Ovary (tissue), 3 donors: ENCODE measurements around the gene ARPC2.

Experiments used
- CTCF ChIP-seq, 3 donors: fragments of 450-650 bp in 2 of 3; fragments of 200-600 bp in 1 of 3; IDR thresholded peaks; one replicate each; pipeline versions ENCODE4 v1.5.1 to v1.8.0; 2016 to 2022; ENCODE audit warnings: antibody characterized with exemption in 3 of 3, mild to moderate bottlenecking in 1 of 3
- EP300 ChIP-seq: sonication (generic); formaldehyde crosslinking; IDR thresholded peaks from one replicate; pipeline ENCODE4 v1.6.1; 2017; ENCODE audit warnings: antibody characterized with exemption
- POLR2A ChIP-seq: fragments of 450-650 bp; IDR thresholded peaks from one replicate; pipeline ENCODE4 v1.6.1; 2017; ENCODE audit warnings: antibody characterized with exemption, mild to moderate bottlenecking, moderate library complexity
- donor health status: DM: no; HTN: no; CAD: no.

DNA sequence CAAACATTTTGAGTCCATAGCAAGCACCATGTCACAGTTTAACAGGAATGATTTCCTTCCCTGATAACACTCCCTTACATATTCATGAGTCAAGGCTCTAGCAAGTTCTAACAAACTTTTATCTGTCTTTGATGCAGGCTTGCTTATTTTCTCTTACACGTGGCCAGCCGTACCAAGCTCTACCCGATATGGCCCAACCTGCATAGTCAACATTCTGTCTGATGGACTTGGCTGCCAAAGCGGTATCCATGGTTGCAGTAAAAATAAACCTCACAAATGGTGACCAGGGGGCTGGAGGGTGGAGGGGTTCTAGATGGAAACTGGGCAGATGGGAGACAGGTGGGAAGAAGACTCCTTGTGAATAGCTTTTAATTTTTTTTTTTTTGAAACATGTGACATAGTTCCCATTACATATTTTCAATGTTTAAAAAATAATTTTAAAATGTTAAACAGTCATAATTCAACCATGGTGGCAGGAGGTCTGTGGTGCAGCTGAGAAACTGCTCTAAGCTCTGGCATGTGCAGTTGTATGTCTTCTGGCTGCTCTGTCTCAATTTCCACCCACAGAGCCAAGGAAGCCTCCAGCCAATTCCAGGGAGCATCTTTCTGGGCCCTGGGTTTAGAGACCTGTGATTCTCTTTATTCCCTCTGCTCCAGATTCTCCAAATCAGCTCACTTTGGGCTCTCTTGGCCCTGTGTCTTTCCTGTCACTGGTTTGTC is 29.5 kb upstream of the ARPC2 start:
- TF ChIP-seq CTCF (IDR thresholded peaks at IDR 0.05) (no peak), POLR2A (no peak), EP300 (no peak)
